GM06990 (cell line): Measurements from ENCODE around the gene CCDC106.

ENCODE experiments used
- DNase-seq: peaks from one replicate; pipeline ENCODE4 v3.0.0-alpha.2; 2011; ENCODE audit not compliant: insufficient read length; ENCODE audit errors: extremely low read depth
- H3K27me3 ChIP-seq: replicated peaks from 2 replicates; pipeline ENCODE4 v1.6.0; 2011; ENCODE audit warnings: low read length; ENCODE audit not compliant: control insufficient read depth, insufficient read depth
- H3K36me3 ChIP-seq: 2 replicates; pipeline ENCODE4 v1.5.1; 2011; ENCODE audit warnings: low read length; ENCODE audit not compliant: control insufficient read depth, insufficient read depth
- H3K4me3 ChIP-seq: replicated peaks from 2 replicates; pipeline ENCODE4 v1.5.1; 2011; ENCODE audit warnings: low read depth, mild to moderate bottlenecking, control low read depth, low read length
- TF ChIP-seq, protein P1 (sequence below): IDR thresholded peaks from 2 replicates; pipeline ENCODE4 v1.5.1; 2011; ENCODE audit warnings: low read length, control low read depth, mild to moderate bottlenecking, inconsistent platforms; ENCODE audit not compliant: insufficient read depth, poor library complexity, severe bottlenecking

The CCDC106 gene

DNA sequence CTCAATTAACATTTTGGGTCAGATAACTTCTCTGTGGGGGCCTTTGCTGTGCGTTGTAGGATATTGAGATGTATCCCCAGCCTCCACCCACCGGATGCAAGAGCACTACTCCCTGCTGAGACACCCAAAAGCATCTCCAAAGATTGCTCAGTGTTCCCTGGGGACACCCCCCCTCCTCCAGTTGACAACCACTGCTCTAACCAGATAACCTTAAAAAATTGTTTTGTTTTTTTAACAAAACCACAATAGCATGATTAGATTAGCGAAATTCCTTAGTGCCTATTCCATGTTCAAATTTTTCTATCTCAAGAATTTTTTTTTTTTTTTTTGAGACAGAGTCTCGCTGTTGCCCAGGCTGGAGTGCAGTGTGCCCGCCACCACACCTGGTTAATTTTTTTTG is 24.4 kb downstream of the CCDC106 start:
- no peak overlapping the region for H3K4me3 ChIP-seq
- DNase-seq: no peak
- no peaks in the 10 kb centered on the region for H3K27me3 ChIP-seq
- TF ChIP-seq, protein P1, sequence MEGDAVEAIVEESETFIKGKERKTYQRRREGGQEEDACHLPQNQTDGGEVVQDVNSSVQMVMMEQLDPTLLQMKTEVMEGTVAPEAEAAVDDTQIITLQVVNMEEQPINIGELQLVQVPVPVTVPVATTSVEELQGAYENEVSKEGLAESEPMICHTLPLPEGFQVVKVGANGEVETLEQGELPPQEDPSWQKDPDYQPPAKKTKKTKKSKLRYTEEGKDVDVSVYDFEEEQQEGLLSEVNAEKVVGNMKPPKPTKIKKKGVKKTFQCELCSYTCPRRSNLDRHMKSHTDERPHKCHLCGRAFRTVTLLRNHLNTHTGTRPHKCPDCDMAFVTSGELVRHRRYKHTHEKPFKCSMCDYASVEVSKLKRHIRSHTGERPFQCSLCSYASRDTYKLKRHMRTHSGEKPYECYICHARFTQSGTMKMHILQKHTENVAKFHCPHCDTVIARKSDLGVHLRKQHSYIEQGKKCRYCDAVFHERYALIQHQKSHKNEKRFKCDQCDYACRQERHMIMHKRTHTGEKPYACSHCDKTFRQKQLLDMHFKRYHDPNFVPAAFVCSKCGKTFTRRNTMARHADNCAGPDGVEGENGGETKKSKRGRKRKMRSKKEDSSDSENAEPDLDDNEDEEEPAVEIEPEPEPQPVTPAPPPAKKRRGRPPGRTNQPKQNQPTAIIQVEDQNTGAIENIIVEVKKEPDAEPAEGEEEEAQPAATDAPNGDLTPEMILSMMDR: no peak
- peaks cover 38% of the 10 kb centered on the region for H3K36me3 ChIP-seq

DNA sequence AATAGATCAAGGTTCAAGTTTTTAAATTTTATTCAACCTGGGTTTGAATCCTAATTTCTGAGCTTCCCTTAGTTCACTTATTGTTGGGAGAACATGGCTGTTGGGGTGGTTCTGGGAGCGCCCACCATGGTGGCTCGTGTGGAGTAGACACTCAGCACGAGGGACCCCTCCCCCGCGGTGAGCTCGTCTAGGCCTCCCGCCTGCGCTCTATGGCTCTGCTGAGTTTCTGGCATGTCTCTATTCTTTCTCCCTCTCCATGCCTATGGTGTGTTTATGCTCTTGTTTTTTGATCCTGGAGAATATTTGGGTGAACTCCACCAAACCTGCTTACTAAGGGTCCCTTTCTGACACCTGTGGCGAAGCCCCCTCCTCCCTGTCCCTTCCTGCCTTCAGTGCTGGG is 25.5 kb downstream of the CCDC106 start:
- peaks cover 33% of the 10 kb centered on the region for H3K36me3 ChIP-seq
- TF ChIP-seq, protein P1: no peak
- H3K27me3 ChIP-seq: no peaks in the 10 kb centered on the region
- H3K4me3 ChIP-seq: no peak overlapping the region
- no peak for DNase-seq

DNA sequence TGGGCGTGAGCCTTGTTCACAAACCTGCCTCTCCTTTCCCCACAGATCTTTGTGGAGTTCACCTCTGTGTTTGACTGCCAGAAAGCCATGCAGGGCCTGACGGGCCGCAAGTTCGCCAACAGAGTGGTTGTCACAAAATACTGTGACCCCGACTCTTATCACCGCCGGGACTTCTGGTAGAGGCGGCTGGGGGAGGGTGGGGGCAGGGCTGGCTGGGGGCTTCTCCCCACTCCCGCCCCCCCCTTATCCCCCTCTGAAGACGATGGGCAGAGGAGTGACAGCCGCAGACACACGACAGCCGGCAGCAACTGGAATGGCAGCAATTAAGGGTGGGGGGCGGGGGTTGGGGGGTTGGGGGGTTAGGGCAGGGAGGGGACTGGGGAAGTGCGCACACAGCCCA is 25.9 kb downstream of the CCDC106 start:
- TF ChIP-seq, protein P1: no peak
- no peak for DNase-seq
- Histone ChIP-seq H3K27me3 (no peaks in the 10 kb centered on the region), H3K36me3 (peaks cover 32% of the 10 kb centered on the region), H3K4me3 (no peak overlapping the region)

DNA sequence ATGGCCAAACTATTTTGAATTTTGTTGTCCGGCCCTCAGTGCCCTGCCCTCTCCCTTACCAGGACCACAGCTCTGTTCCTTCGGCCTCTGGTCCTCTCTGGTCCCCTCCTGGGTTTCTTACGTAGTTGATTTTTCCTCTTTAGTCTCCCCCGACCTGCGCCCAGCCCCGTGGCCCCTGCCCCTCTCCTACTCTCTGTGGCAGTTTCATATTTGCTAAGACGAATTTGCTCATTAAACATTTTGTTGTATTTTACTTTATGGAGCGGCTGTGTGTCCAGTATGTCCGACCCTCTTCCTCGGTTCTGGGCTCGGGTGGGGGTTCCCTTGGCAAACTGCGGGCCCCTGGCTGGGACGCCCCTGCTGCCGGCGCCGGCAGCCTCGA is 26.4 kb downstream of the CCDC106 start:
- H3K27me3 ChIP-seq: no peaks in the 10 kb centered on the region
- peak overlapping the region; percentile 93 for H3K4me3 ChIP-seq
- peaks cover 32% of the 10 kb centered on the region for H3K36me3 ChIP-seq
- TF ChIP-seq, protein P1: no peak
- DNase-seq: no peak

DNA sequence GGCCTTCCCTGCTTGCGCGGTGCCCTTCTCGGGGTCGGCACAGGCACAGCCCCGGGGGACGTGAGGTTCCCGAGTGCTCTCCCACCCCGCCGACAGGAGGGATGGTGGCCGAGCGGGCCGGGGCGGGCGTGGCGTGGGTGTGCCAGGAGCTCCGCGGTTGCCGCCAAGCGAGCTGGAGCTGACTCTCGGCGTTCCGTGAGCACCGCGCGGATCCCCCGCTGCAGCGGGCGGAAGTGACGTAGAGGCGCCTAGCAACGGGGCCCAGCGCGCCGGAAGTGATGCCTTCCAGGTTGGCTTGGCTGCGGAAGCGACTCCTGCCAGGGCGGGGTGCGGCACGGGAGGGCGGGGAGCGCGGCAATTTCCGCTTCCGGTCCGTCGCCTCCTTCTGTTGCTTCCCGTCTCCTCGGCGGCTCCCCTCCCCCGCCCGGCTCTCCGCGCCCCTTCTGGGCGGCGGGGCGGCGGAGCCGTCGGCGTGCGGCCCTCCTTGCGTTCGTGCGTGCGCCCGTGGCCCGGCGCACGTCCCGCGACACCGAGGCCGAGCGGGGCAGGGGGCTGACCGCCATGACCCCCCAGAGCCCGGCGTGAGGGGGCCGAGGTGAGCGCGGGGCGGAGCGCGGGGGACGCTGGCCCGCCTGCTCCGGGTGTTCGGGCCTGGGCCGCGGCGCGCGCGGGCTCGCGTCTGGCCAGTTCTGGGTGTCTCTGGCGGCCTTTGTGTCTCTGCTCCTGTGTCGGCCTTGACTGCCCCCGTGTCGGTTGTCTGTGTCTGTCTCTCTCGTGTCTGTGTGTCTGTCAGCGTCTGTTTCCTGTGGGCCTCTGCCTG is 27.0 kb downstream of the CCDC106 start, which contains the start of gene EPN1:
TSS of gene EPN1 (plus strand) at position 386 of the 820 bp plus-strand sequence. CDS start 3,402 bp downstream, outside the sequence.
- Histone ChIP-seq H3K27me3 (no peaks in the 10 kb centered on the region), H3K4me3 (peak within 1 kb of the TSS; percentile 93), H3K36me3 (peaks cover 30% of the 10 kb centered on the region)
- TF ChIP-seq, protein P1: no peak
- DNase-seq: peak; percentile 98
